HEK293T (cell line): ENCODE measurements around the gene MOGAT2.

Experiments
- BHLHE40 ChIP-seq: fragments of 450-650 bp; IDR thresholded peaks from 2 replicates; pipeline ENCODE4 v1.6.1; 2016; ENCODE audit warnings: mild to moderate bottlenecking, moderate library complexity, borderline replicate concordance
- SUZ12 ChIP-seq: fragments of 450-650 bp; IDR thresholded peaks from 2 replicates; pipeline ENCODE4 v1.6.1; 2016; ENCODE audit warnings: mild to moderate bottlenecking
- ZNF384 ChIP-seq: fragments of 450-650 bp; IDR thresholded peaks from 2 replicates; pipeline ENCODE4 v1.6.1; 2016

- TF ChIP-seq BHLHE40 (no peak), SUZ12 (no peak), ZNF384 (no peak)
These were observed 27.6 kb upstream of the MOGAT2 start for GRCh38 chr11:75689863-75690609.
